ENCODE data around the gene NCLN.

DNA sequence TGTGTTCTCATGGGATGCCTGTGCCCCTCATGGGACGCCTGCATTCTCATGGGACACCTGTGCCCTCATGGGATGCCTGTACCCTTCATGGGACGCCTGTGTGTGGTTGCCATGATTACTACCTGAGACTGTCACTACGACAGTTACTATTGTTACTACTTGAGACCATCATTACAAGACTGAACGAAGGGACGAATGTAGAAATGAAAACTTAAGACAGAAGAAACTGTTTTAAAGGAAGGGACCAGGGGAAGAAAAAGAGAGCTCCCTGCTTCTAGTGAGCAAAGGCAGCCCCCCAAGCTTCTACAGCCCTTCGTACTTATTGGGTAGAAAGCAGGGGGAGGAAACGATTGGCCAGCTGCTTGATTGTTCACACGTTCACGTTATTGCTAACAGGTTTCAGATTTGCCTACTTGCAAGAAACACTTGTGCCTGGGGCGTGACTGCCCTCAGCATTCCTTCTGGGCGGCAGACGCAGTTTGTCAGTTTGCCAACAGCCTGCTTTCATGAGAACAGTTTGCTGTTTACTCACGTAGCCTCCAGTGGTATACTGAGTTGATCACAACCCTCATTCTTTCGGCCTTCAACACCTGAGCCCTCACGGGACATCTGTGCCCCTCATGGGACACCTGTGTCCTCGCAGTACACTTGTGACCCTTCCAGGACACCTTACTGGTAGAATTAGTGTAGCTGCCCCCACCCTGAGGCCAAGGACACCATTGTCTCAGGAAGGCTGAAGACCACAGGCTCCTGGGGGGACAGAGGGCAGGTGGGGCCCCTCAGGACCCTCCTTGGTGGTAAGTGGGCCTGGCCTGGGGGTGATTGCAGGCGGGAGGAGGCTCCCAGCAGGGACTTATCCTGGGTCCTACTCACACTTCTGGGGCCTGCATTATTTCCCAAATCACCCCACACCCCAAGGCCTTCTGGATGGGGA is 9.7 kb upstream of the NCLN start:
- TF ChIP-seq, protein P1, sequence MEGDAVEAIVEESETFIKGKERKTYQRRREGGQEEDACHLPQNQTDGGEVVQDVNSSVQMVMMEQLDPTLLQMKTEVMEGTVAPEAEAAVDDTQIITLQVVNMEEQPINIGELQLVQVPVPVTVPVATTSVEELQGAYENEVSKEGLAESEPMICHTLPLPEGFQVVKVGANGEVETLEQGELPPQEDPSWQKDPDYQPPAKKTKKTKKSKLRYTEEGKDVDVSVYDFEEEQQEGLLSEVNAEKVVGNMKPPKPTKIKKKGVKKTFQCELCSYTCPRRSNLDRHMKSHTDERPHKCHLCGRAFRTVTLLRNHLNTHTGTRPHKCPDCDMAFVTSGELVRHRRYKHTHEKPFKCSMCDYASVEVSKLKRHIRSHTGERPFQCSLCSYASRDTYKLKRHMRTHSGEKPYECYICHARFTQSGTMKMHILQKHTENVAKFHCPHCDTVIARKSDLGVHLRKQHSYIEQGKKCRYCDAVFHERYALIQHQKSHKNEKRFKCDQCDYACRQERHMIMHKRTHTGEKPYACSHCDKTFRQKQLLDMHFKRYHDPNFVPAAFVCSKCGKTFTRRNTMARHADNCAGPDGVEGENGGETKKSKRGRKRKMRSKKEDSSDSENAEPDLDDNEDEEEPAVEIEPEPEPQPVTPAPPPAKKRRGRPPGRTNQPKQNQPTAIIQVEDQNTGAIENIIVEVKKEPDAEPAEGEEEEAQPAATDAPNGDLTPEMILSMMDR (IDR thresholded peaks at IDR 0.05): no peak
- no peak for TF ChIP-seq POLR2A (IDR thresholded peaks at IDR 0.05)

Data from testis (tissue), 2 donors.